Measurements from ENCODE around the gene CCL17.

DNA sequence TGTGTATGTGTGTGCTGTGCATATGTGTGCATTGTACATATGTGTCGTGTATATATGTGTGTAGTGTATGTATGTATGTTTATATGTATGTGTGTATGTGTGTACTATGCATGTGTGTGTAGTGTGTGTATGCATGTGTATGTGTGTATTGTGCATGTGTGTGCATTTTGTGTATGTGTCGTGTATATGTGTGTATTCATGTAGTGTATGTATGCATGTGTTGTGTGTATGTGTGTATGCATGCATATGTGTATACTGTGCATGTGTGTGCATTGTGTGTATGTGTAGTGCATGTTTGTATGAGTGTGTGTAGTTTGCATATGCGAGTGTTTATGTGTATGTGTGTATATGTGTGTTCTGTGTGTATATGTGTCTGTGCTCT is 15.5 kb upstream of the CCL17 start:
- TF ChIP-seq EZH2phosphoT487 (IDR thresholded peaks at IDR 0.05; ENCODE audit: borderline replicate concordance, low read length) (no peak), CTCF (IDR thresholded peaks at IDR 0.05; ENCODE audit: low read depth, low read length, poor library complexity, severe bottlenecking) (no peak)
